Neural cell (in vitro differentiated cells): Measurements from ENCODE around the gene MED13L. TPM values are rescaled to one million over a fixed set of nuclear protein-coding genes. Genes with fewer than 3 reads are reported as not detected.

Experiments used
- H2AFZ ChIP-seq: fragments of 200-600, 300-800 bp; sonication (generic), shearing (Covaris generic); 2 replicates; pipeline ENCODE4 v1.6.0; 2014; ENCODE audit warnings: low read depth, mild to moderate bottlenecking, antibody characterized with exemption, low read length, moderate library complexity
- H3F3A ChIP-seq: fragments of 200-600 bp; shearing (Covaris generic); 2 replicates; pipeline ENCODE4 v1.6.1; 2016; ENCODE audit warnings: mild to moderate bottlenecking, moderate library complexity, mixed read lengths, antibody characterized with exemption, low read length; ENCODE audit not compliant: insufficient read depth, poor library complexity, severe bottlenecking
- H3K27ac ChIP-seq: fragments of 200-600, 300-800 bp; sonication (generic), shearing (Covaris generic); 2 replicates; pipeline ENCODE4 v1.5.1; 2014; ENCODE audit warnings: mild to moderate bottlenecking, low read length, moderate library complexity
- H3K27me3 ChIP-seq: fragments of 300-800, 200-600 bp; sonication (generic), shearing (Covaris generic); 2 replicates; pipeline ENCODE4 v1.6.0; 2014; ENCODE audit warnings: mild to moderate bottlenecking, low read depth, low read length, moderate library complexity; ENCODE audit not compliant: insufficient read depth
- H3K36me3 ChIP-seq: fragments of 300-800, 200-600 bp; sonication (generic), shearing (Covaris generic); 2 replicates; pipeline ENCODE4 v1.5.1; 2014; ENCODE audit warnings: mild to moderate bottlenecking, antibody characterized with exemption, low read length, moderate library complexity; ENCODE audit not compliant: insufficient read depth
- H3K4me2 ChIP-seq: fragments of 300-800, 200-600 bp; sonication (generic), shearing (Covaris generic); 2 replicates; pipeline ENCODE4 v1.6.0; 2014; ENCODE audit warnings: mild to moderate bottlenecking, low read length
- H3K4me3 ChIP-seq: fragments of 300-800, 200-600 bp; sonication (generic), shearing (Covaris generic); 2 replicates; pipeline ENCODE4 v1.5.1; 2014; ENCODE audit warnings: mild to moderate bottlenecking, low read length, moderate library complexity
- H3K79me2 ChIP-seq: fragments of 200-600 bp; shearing (Covaris generic); replicated peaks from 2 replicates; pipeline ENCODE4 v1.6.0; 2014; ENCODE audit warnings: mild to moderate bottlenecking, low read length, moderate library complexity; ENCODE audit not compliant: insufficient read depth
- H3K9ac ChIP-seq: fragments of 300-800, 200-600 bp; sonication (generic), shearing (Covaris generic); 2 replicates; pipeline ENCODE4 v1.6.1; 2016; ENCODE audit warnings: mild to moderate bottlenecking, low read length, mixed read lengths
- H3K9me2 ChIP-seq: fragments of 200-600 bp; shearing (Covaris generic); 2 replicates; pipeline ENCODE4 v1.6.1; 2016; ENCODE audit warnings: mild to moderate bottlenecking, low read length, mixed read lengths; ENCODE audit not compliant: insufficient read depth
- H3K9me3 ChIP-seq: fragments of 200-600, 300-800 bp; sonication (generic), shearing (Covaris generic); 2 replicates; pipeline ENCODE4 v1.6.1; 2016; ENCODE audit warnings: mild to moderate bottlenecking, mixed run types, low read length, moderate library complexity, mixed read lengths
- H4K20me1 ChIP-seq: fragments of 200-600 bp; shearing (Covaris generic); 2 replicates; pipeline ENCODE4 v1.6.1; 2016; ENCODE audit warnings: mild to moderate bottlenecking, mixed run types; ENCODE audit not compliant: insufficient read depth
- EZH2 ChIP-seq: fragments of 200-600, 300-800 bp; shearing (Covaris generic), sonication (generic); IDR thresholded peaks from 2 replicates; pipeline ENCODE4 v1.6.1; 2014; ENCODE audit warnings: antibody characterized with exemption, low read length, borderline replicate concordance, mild to moderate bottlenecking; ENCODE audit not compliant: insufficient read depth, poor library complexity, severe bottlenecking
- POLR2AphosphoS5 ChIP-seq: IDR thresholded peaks from 2 replicates; pipeline ENCODE4 v1.6.1; 2012
- RAD21 ChIP-seq: fragments of 450-650 bp; conservative IDR thresholded peaks from 2 replicates; pipeline ENCODE4 v1.6.1; 2014; ENCODE audit warnings: antibody characterized with exemption, mild to moderate bottlenecking, moderate library complexity
- SMC3 ChIP-seq: fragments of 450-650 bp; conservative IDR thresholded peaks from 2 replicates; pipeline ENCODE4 v1.6.1; 2014; ENCODE audit warnings: antibody characterized with exemption, mild to moderate bottlenecking, moderate library complexity; ENCODE audit not compliant: poor library complexity
- polyA plus RNA-seq: library from polyadenylated mRNA; depleted of rRNA; stranded (reverse); fragments of >200 nt; gene quantifications from 2 replicates; pipeline ENCODE4 v1.2.3, GENCODE V29; 2014
- TF ChIP-seq, protein P1 (sequence below): fragments of 450-650 bp; IDR thresholded peaks from 2 replicates; pipeline ENCODE4 v1.5.1; 2014; ENCODE audit warnings: antibody characterized with exemption, mild to moderate bottlenecking, moderate library complexity; ENCODE audit not compliant: poor library complexity, severe bottlenecking
- TF ChIP-seq, protein P2 (sequence below): IDR thresholded peaks from 2 replicates; pipeline ENCODE4 v1.6.1; 2012; ENCODE audit warnings: borderline replicate concordance

The MED13L gene
- polyA plus RNA-seq, 1 donor from 2014 or later: 38.9 TPM

DNA sequence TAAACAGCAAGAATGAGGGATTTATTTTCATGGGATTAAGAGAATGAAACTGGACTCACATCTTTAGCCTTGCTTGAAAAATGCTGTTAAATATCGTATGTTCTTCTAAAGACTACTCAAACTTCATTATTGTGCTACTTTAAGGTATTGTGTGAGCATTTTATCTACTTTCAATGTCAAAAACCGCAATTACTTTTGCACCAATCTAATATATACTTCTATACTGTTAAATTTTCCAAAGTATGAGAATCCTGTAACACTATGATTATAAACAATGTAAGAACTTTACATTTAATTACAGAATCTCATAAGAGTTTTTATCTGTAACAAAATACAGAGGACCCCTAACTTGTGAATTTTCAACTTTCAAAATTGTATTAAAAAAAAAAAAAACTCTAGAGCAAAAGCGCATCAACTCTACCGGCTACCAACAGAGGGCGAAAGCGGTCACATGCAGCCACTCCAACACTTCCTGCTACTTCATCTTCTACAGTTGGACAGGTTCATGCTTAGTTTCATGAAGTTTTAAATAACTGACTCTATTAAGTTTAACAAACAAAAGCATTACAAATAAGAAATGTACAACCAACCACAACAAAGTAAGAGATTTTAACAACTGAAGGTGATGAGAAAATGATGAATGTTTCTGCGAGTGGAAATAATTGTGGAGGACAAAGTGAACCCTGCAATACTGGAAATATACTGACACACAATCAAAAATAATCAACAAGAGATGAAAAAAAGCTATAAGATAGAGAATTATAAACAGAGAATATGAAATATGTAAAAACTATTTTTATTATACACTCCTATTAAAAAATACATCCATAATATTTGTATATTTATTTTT is 210.9 kb downstream of the MED13L start:
- Histone ChIP-seq H3K27ac (no peak overlapping the region), H3K9me3 (no peaks in the 10 kb centered on the region), H3K9ac (no peak overlapping the region), H3K27me3 (no peaks in the 10 kb centered on the region), H3K9me2 (no peaks in the 10 kb centered on the region), H2AFZ (no peak overlapping the region), H3K4me2 (peak overlapping the region; percentile 27), H3K79me2 (peaks cover 5% of the 10 kb centered on the region), H3K36me3 (no peaks in the 10 kb centered on the region), H3F3A (peaks cover 4% of the 10 kb centered on the region), H4K20me1 (no peaks in the 10 kb centered on the region), H3K4me3 (peak overlapping the region; percentile 6)
- TF ChIP-seq SMC3: peak; percentile 71
- peak; percentile 67 for TF ChIP-seq RAD21
- TF ChIP-seq, protein P1, sequence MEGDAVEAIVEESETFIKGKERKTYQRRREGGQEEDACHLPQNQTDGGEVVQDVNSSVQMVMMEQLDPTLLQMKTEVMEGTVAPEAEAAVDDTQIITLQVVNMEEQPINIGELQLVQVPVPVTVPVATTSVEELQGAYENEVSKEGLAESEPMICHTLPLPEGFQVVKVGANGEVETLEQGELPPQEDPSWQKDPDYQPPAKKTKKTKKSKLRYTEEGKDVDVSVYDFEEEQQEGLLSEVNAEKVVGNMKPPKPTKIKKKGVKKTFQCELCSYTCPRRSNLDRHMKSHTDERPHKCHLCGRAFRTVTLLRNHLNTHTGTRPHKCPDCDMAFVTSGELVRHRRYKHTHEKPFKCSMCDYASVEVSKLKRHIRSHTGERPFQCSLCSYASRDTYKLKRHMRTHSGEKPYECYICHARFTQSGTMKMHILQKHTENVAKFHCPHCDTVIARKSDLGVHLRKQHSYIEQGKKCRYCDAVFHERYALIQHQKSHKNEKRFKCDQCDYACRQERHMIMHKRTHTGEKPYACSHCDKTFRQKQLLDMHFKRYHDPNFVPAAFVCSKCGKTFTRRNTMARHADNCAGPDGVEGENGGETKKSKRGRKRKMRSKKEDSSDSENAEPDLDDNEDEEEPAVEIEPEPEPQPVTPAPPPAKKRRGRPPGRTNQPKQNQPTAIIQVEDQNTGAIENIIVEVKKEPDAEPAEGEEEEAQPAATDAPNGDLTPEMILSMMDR: peak; percentile 69
- TF ChIP-seq EZH2: no peak

DNA sequence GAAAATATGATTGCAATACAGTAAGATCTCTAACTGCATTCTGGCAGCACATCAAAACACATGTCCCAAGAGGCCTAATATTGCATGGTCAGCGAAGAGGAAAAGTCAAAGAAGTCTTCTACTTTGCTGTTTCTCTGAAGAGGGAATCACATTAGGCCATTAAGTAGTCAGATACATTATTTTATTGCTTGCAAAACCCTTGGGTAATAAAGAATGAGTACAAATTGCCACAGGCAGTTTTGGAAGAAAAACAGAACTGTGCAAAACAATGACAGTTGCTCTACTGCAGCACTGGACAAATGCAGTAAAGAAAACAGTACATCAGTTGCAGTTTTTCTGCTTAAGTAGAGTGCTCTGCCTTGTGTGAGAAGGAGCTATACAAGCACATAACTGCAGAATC is 211.9 kb downstream of the MED13L start:
- no peak overlapping the region for H3K4me2 ChIP-seq
- H2AFZ ChIP-seq: no peak overlapping the region
- H3K9me3 ChIP-seq: no peaks in the 10 kb centered on the region
- no peaks in the 10 kb centered on the region for H3K27me3 ChIP-seq
- H4K20me1 ChIP-seq: no peaks in the 10 kb centered on the region
- peaks cover 5% of the 10 kb centered on the region for H3K79me2 ChIP-seq
- H3K9me2 ChIP-seq: no peaks in the 10 kb centered on the region
- no peak overlapping the region for H3K9ac ChIP-seq
- H3K4me3 ChIP-seq: peak overlapping the region; percentile 6
- no peaks in the 10 kb centered on the region for H3K36me3 ChIP-seq
- TF ChIP-seq SMC3 (peak; percentile 30), EZH2 (no peak)
- TF ChIP-seq, protein P2, sequence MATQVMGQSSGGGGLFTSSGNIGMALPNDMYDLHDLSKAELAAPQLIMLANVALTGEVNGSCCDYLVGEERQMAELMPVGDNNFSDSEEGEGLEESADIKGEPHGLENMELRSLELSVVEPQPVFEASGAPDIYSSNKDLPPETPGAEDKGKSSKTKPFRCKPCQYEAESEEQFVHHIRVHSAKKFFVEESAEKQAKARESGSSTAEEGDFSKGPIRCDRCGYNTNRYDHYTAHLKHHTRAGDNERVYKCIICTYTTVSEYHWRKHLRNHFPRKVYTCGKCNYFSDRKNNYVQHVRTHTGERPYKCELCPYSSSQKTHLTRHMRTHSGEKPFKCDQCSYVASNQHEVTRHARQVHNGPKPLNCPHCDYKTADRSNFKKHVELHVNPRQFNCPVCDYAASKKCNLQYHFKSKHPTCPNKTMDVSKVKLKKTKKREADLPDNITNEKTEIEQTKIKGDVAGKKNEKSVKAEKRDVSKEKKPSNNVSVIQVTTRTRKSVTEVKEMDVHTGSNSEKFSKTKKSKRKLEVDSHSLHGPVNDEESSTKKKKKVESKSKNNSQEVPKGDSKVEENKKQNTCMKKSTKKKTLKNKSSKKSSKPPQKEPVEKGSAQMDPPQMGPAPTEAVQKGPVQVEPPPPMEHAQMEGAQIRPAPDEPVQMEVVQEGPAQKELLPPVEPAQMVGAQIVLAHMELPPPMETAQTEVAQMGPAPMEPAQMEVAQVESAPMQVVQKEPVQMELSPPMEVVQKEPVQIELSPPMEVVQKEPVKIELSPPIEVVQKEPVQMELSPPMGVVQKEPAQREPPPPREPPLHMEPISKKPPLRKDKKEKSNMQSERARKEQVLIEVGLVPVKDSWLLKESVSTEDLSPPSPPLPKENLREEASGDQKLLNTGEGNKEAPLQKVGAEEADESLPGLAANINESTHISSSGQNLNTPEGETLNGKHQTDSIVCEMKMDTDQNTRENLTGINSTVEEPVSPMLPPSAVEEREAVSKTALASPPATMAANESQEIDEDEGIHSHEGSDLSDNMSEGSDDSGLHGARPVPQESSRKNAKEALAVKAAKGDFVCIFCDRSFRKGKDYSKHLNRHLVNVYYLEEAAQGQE: no peak
- no peak overlapping the region for H3K27ac ChIP-seq
- peaks cover 4% of the 10 kb centered on the region for H3F3A ChIP-seq

DNA sequence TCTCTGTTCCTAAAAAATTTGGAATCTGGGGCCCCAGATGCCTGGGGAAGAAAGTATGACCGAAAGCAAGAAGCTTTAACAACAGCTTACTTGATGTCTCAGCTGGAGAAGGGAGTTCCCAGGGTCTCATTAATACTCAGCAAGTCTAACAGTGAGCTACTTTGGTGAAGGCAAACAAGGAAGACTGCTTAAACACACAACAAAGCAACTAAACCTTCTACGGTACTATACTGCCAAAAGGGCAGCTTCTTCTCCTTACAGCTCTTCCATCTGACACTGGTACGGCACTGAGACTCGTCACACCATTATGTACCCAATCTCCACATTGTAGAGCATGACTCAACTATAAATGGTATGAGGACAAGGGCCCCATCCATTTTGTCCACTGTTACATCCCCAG is 213.0 kb downstream of the MED13L start:
- Histone ChIP-seq H3K9ac (no peak overlapping the region), H3K4me2 (no peak overlapping the region), H3K27ac (no peak overlapping the region), H3F3A (peaks cover 4% of the 10 kb centered on the region), H3K4me3 (no peak overlapping the region), H3K36me3 (no peaks in the 10 kb centered on the region), H3K79me2 (peaks cover 5% of the 10 kb centered on the region), H4K20me1 (no peaks in the 10 kb centered on the region), H2AFZ (no peak overlapping the region), H3K27me3 (no peaks in the 10 kb centered on the region), H3K9me3 (no peaks in the 10 kb centered on the region), H3K9me2 (no peaks in the 10 kb centered on the region)
- TF ChIP-seq POLR2AphosphoS5 (no peak), EZH2 (no peak), RAD21 (no peak)
- TF ChIP-seq, protein P2: no peak
- TF ChIP-seq, protein P1: no peak
